A549 (cell line): ENCODE results near the gene MBD3. TPM values are rescaled to one million over a fixed set of nuclear protein-coding genes. Genes with fewer than 3 reads are reported as not detected.
A peak's percentile ranks its signal among the peaks of the same experiment; 100 is the strongest.

Source experiments
- ATAC-seq, 2 experiments: fragments of 200-7000 bp in 1 of 2; fragments of >200 bp in 1 of 2; cut with Nextera tagmentation in 1 of 2; cut with Tn5 transposase in 1 of 2; 3 replicates each; pipeline versions ENCODE4 v1.8.0 to v1.9.1; 2018 to 2020; ENCODE audit warnings: mild to moderate bottlenecking in 1 of 2, moderate library complexity in 1 of 2
- CTCF ChIA-PET: fragments of 300-600 bp; sonication (Branson Sonifier 250); formaldehyde crosslinking; extraction: SDS; loops from one replicate; lab custom pipeline; 2021; ENCODE audit warnings: antibody characterized with exemption, inconsistent platforms; lab: Yijun Ruan, JAX
- POLR2A ChIA-PET: fragments of 350-600 bp; formaldehyde crosslinking; extraction: SDS; loops from one replicate; lab custom pipeline; 2021; ENCODE audit warnings: antibody characterized with exemption, inconsistent platforms; lab: Yijun Ruan, JAX
- DNase-seq, 2 experiments: peaks; one replicate each; pipeline versions ENCODE4 v3.0.0 to v3.0.0-alpha.2; 2011 to 2016; ENCODE audit warnings: low read depth in 1 of 2, low spot score in 1 of 2
- FAIRE-seq: peaks from 2 replicates; lab custom pipeline; 2011; peaks lifted over from hg19 to GRCh38; lab: Jason Lieb, UNC
- H3K27ac ChIP-seq, 2 experiments: fragments of >200 bp; sonication (Bioruptor Twin); formaldehyde crosslinking; 3 replicates each; pipeline ENCODE4 v1.5.1; 2016 to 2017
- H3K4me1 ChIP-seq: fragments of >200 bp; sonication (Bioruptor Twin); formaldehyde crosslinking; 3 replicates; pipeline ENCODE4 v1.6.1; 2016
- H3K4me2 ChIP-seq: fragments of >200 bp; sonication (Bioruptor Twin); formaldehyde crosslinking; 3 replicates; pipeline ENCODE4 v1.6.1; 2016
- H3K4me3 ChIP-seq: fragments of >200 bp; sonication (Bioruptor Twin); formaldehyde crosslinking; 3 replicates; pipeline ENCODE4 v1.5.1; 2016
- H3K9me3 ChIP-seq: fragments of >200 bp; sonication (Bioruptor Twin); formaldehyde crosslinking; 3 replicates; pipeline ENCODE4 v1.6.1; 2016
- CEBPB ChIP-seq, 2 experiments: fragments of >200 bp in 1 of 2; sonication (Bioruptor Twin) in 1 of 2; formaldehyde crosslinking in 1 of 2; IDR thresholded peaks; 2 replicates each; pipeline ENCODE4 v1.6.1; 2012 to 2016
- CHD2 ChIP-seq: fragments of 150-350 bp; IDR thresholded peaks from 2 replicates; pipeline ENCODE4 v1.6.1; 2014; ENCODE audit warnings: low read length; ENCODE audit not compliant: partially characterized antibody
- EHF ChIP-seq: fragments of 250-450 bp; sonication (Bioruptor Pico); IDR thresholded peaks from 2 replicates; pipeline ENCODE4 v1.5.0; 2020; ENCODE audit warnings: mild to moderate bottlenecking
- EHMT2 ChIP-seq: fragments of 200-600 bp; sonication (generic); IDR thresholded peaks from 2 replicates; pipeline ENCODE4 v1.6.1; 2016; ENCODE audit warnings: antibody characterized with exemption, low read depth, mild to moderate bottlenecking, moderate library complexity
- ESRRA ChIP-seq: fragments of 150-350 bp; IDR thresholded peaks from 2 replicates; pipeline ENCODE4 v1.6.1; 2014; ENCODE audit warnings: mild to moderate bottlenecking, low read length, borderline replicate concordance
- FOSB ChIP-seq: fragments of 250-450 bp; sonication (Bioruptor Pico); IDR thresholded peaks from 2 replicates; pipeline ENCODE4 v1.5.0; 2020; ENCODE audit warnings: mild to moderate bottlenecking, moderate library complexity
- FOXS1 ChIP-seq: fragments of 250-450 bp; sonication (Bioruptor Pico); IDR thresholded peaks from 2 replicates; pipeline ENCODE4 v1.5.0; 2020; ENCODE audit warnings: mild to moderate bottlenecking, moderate library complexity
- GATA3 ChIP-seq: IDR thresholded peaks from 2 replicates; pipeline ENCODE4 v1.6.1; 2012; ENCODE audit warnings: borderline replicate concordance
- HEYL ChIP-seq: fragments of 250-450 bp; sonication (Bioruptor Pico); IDR thresholded peaks from 2 replicates; pipeline ENCODE4 v1.8.0; 2021; ENCODE audit warnings: mild to moderate bottlenecking, moderate library complexity
- HOXA7 ChIP-seq: fragments of 250-450 bp; sonication (Bioruptor Pico); IDR thresholded peaks from 2 replicates; pipeline ENCODE4 v1.5.0; 2020; ENCODE audit warnings: mild to moderate bottlenecking, moderate library complexity
- HOXB13 ChIP-seq: fragments of 250-450 bp; sonication (Bioruptor Pico); IDR thresholded peaks from 2 replicates; pipeline ENCODE4 v1.5.0; 2020; ENCODE audit warnings: low read depth, mild to moderate bottlenecking, moderate library complexity
- HOXB5 ChIP-seq: fragments of 250-450 bp; sonication (Bioruptor Pico); IDR thresholded peaks from 2 replicates; pipeline ENCODE4 v1.5.0; 2020; ENCODE audit warnings: mild to moderate bottlenecking, moderate library complexity
- JUNB ChIP-seq: fragments of >200 bp; sonication (Bioruptor Twin); formaldehyde crosslinking; IDR thresholded peaks from 2 replicates; pipeline ENCODE4 v1.6.1; 2016
- KDM5A ChIP-seq: fragments of 200-600 bp; sonication (generic); IDR thresholded peaks from 2 replicates; pipeline ENCODE4 v1.6.1; 2016; ENCODE audit warnings: antibody characterized with exemption, mild to moderate bottlenecking
- MAFK ChIP-seq: fragments of 450-650 bp; IDR thresholded peaks from 2 replicates; pipeline ENCODE4 v1.6.1; 2014; ENCODE audit not compliant: partially characterized antibody
- NFE2L2 ChIP-seq: fragments of 150-350 bp; conservative IDR thresholded peaks from 2 replicates; pipeline ENCODE4 v1.6.1; 2014; ENCODE audit warnings: low read length
- NPAS2 ChIP-seq: fragments of 250-450 bp; sonication (Bioruptor Pico); IDR thresholded peaks from 2 replicates; pipeline ENCODE4 v1.8.0; 2022; ENCODE audit warnings: mild to moderate bottlenecking, moderate library complexity, borderline replicate concordance
- RAD21 ChIP-seq, 2 experiments: fragments of >200 bp in 1 of 2; sonication (Bioruptor Twin) in 1 of 2; formaldehyde crosslinking in 1 of 2; IDR thresholded peaks in 1 of 2; conservative IDR thresholded peaks in 1 of 2; 2 replicates in 1 of 2; 3 replicates in 1 of 2; pipeline ENCODE4 v1.6.1; 2012 to 2018; ENCODE audit warnings: inconsistent platforms in 1 of 2
- RARB ChIP-seq: fragments of 250-450 bp; sonication (Bioruptor Pico); IDR thresholded peaks from 2 replicates; pipeline ENCODE4 v1.8.0; 2021; ENCODE audit warnings: mild to moderate bottlenecking, moderate library complexity
- RCOR1 ChIP-seq: fragments of 150-350 bp; IDR thresholded peaks from 2 replicates; pipeline ENCODE4 v1.6.1; 2014; ENCODE audit warnings: antibody characterized with exemption, low read length, low read depth
- RNF2 ChIP-seq: fragments of 200-600 bp; sonication (generic); IDR thresholded peaks from 2 replicates; pipeline ENCODE4 v1.6.1; 2016; ENCODE audit warnings: low read depth, mild to moderate bottlenecking, antibody characterized with exemption, moderate library complexity, borderline replicate concordance
- SREBF2 ChIP-seq: fragments of 450-650 bp; IDR thresholded peaks from 2 replicates; pipeline ENCODE4 v1.6.1; 2014; ENCODE audit warnings: mild to moderate bottlenecking, moderate library complexity
- TP53 ChIP-seq: fragments of 250-450 bp; sonication (Bioruptor Pico); IDR thresholded peaks from 2 replicates; pipeline ENCODE4 v1.5.0; 2021; ENCODE audit warnings: mild to moderate bottlenecking, moderate library complexity
- WGBS: methylation state at CpG from one replicate; pipeline ENCODE4 v1.1.6; 2017; ENCODE audit errors: missing lambda C conversion rate; 5-methylcytosine and 5-hydroxymethylcytosine counted together
- polyA plus RNA-seq, 4 experiments: library from polyadenylated mRNA; depleted of rRNA in 3 of 4; stranded (reverse); fragments of >200 nt; fragmentation: RNase III in 1 of 4; extraction: RNeasy Plus Mini Kit Qiagen cat#74134 plus additional on column Dnase treatment in 1 of 4; gene quantifications; 2 replicates in 3 of 4; 3 replicates in 1 of 4; pipeline ENCODE4 v1.2.3, GENCODE V29; 2011 to 2017
- TF ChIP-seq, protein P1 (sequence below): IDR thresholded peaks from 2 replicates; pipeline ENCODE4 v1.6.1; 2012
- TF ChIP-seq, protein P2 (sequence below): fragments of >200 bp; sonication (Bioruptor Twin); formaldehyde crosslinking; IDR thresholded peaks from 3 replicates; pipeline ENCODE4 v1.5.1; 2016
- TF ChIP-seq, protein P3 (sequence below): fragments of >200 bp; sonication (Bioruptor Twin); formaldehyde crosslinking; IDR thresholded peaks from 2 replicates; pipeline ENCODE4 v1.6.1; 2016
- TF ChIP-seq, protein P4 (sequence below): fragments of 150-350 bp; IDR thresholded peaks from 2 replicates; pipeline ENCODE4 v1.6.1; 2014; ENCODE audit warnings: low read depth, mild to moderate bottlenecking, low read length

MBD3 gene
- polyA plus RNA-seq, 2 of the 4 experiments (the other 2 are of a cell fraction): 22.7 to 41.4 TPM

DNA sequence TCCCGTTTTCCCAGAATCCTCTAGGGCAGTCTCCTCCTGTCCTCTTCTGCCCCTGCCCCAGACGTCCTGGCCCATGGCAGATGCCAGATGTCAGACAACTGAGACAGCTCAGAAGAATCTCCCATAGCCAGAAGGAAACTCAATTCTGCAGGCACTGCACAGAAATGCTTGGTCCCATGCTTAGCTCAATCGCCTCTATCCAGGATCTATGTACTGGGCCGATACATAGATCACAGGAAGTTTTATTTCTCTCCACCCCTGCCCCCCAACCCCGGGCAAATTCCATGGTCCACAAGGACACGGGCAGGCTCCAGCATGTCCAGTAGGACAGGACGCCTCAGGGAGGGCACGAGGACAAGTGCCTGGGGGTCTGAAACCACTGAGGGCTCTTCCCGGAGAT is 4.8 kb downstream of the MBD3 start:
- H3K9me3 ChIP-seq: no peaks in the 10 kb centered on the region
- FAIRE-seq (no peak), DNase-seq (no peak), ATAC-seq (no peak)
- ChIA-PET CTCF (interaction anchor here (1.0 to 1.9 kb wide), 3 partner anchors 9 to 206 kb away, joined by 3 to 9 read pairs (median 3); no protein-coding TSS in a partner anchor), POLR2A (interaction anchor here (0.7 to 0.9 kb wide), 2 partner anchors 11 to 19 kb away, joined by 3 read pairs; no protein-coding TSS in a partner anchor)
- H3K4me2 ChIP-seq: no peak overlapping the region
- H3K27ac ChIP-seq: 0 out of 6 replicates have a peak overlapping the region, but pooled peaks of 1 of the 2 experiments have one; percentile 12
- no peak overlapping the region for H3K4me3 ChIP-seq
- no peak for TF ChIP-seq RAD21 (conservative IDR thresholded peaks at IDR 0.05 in 1 of 2, IDR thresholded peaks at IDR 0.05 in 1 of 2)
- TF ChIP-seq, protein P1, sequence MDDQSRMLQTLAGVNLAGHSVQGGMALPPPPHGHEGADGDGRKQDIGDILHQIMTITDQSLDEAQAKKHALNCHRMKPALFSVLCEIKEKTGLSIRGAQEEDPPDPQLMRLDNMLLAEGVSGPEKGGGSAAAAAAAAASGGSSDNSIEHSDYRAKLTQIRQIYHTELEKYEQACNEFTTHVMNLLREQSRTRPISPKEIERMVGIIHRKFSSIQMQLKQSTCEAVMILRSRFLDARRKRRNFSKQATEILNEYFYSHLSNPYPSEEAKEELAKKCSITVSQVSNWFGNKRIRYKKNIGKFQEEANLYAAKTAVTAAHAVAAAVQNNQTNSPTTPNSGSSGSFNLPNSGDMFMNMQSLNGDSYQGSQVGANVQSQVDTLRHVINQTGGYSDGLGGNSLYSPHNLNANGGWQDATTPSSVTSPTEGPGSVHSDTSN: no peak
- no peak for TF ChIP-seq FOXS1 (CRISPR knock-in tag)
- TF ChIP-seq ESRRA: no peak
- no peak for TF ChIP-seq CEBPB (IDR thresholded peaks at IDR 0.05)
- TF ChIP-seq MAFK: no peak
- TF ChIP-seq GATA3: no peak
- TF ChIP-seq NPAS2 (CRISPR knock-in tag): no peak
- TF ChIP-seq SREBF2: no peak
- TF ChIP-seq, protein P2, sequence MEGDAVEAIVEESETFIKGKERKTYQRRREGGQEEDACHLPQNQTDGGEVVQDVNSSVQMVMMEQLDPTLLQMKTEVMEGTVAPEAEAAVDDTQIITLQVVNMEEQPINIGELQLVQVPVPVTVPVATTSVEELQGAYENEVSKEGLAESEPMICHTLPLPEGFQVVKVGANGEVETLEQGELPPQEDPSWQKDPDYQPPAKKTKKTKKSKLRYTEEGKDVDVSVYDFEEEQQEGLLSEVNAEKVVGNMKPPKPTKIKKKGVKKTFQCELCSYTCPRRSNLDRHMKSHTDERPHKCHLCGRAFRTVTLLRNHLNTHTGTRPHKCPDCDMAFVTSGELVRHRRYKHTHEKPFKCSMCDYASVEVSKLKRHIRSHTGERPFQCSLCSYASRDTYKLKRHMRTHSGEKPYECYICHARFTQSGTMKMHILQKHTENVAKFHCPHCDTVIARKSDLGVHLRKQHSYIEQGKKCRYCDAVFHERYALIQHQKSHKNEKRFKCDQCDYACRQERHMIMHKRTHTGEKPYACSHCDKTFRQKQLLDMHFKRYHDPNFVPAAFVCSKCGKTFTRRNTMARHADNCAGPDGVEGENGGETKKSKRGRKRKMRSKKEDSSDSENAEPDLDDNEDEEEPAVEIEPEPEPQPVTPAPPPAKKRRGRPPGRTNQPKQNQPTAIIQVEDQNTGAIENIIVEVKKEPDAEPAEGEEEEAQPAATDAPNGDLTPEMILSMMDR: no peak
- TF ChIP-seq RCOR1: no peak
- no peak for TF ChIP-seq HOXB5 (CRISPR knock-in tag)
- 87% methylated on average over 9 of the region's 9 CpGs for WGBS
- peaks cover 21% of the 10 kb centered on the region for H3K4me1 ChIP-seq

DNA sequence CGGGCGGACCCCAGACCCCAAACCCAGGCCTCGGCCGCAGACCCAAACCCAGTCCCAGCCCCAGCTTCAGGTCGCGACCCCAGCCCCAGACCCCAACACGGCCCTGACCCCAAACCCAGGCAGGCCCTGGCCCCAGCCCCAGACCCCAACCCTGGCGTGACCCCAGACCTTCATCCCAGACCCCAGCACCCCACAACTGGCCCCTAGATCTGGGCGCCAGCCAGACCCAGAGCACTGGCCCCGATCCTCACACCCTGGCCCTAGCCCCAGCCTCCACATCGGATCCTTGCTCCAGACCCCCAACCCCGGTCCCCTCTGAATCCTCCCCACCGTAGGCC is 7.5 kb downstream of the MBD3 start:
- no CpG with 5 or more reads among the region's 13 CpGs for WGBS
- ATAC-seq (no peak), FAIRE-seq (no peak), DNase-seq (no peak)
- Histone ChIP-seq H3K4me3 (no peak overlapping the region), H3K9me3 (no peaks in the 10 kb centered on the region), H3K4me2 (no peak overlapping the region), H3K27ac (no peak overlapping the region), H3K4me1 (peaks cover 14% of the 10 kb centered on the region)
- ChIA-PET CTCF (interaction anchor here (1.1 kb wide), 1 partner anchor 39 kb away, joined by 3 read pairs; no protein-coding TSS in a partner anchor), POLR2A (no interaction called here)
- TF ChIP-seq ESRRA: no peak
- no peak for TF ChIP-seq HOXB5 (CRISPR knock-in tag)
- no peak for TF ChIP-seq FOSB
- TF ChIP-seq CHD2: no peak
- TF ChIP-seq EHMT2: no peak
- TF ChIP-seq KDM5A: no peak
- TF ChIP-seq GATA3: no peak
- no peak for TF ChIP-seq EHF (CRISPR knock-in tag)
- no peak for TF ChIP-seq NFE2L2
- TF ChIP-seq JUNB: no peak
- TF ChIP-seq SREBF2: no peak
- no peak for TF ChIP-seq FOXS1 (CRISPR knock-in tag)
- TF ChIP-seq RARB (CRISPR knock-in tag): no peak
- no peak for TF ChIP-seq TP53 (CRISPR knock-in tag)

DNA sequence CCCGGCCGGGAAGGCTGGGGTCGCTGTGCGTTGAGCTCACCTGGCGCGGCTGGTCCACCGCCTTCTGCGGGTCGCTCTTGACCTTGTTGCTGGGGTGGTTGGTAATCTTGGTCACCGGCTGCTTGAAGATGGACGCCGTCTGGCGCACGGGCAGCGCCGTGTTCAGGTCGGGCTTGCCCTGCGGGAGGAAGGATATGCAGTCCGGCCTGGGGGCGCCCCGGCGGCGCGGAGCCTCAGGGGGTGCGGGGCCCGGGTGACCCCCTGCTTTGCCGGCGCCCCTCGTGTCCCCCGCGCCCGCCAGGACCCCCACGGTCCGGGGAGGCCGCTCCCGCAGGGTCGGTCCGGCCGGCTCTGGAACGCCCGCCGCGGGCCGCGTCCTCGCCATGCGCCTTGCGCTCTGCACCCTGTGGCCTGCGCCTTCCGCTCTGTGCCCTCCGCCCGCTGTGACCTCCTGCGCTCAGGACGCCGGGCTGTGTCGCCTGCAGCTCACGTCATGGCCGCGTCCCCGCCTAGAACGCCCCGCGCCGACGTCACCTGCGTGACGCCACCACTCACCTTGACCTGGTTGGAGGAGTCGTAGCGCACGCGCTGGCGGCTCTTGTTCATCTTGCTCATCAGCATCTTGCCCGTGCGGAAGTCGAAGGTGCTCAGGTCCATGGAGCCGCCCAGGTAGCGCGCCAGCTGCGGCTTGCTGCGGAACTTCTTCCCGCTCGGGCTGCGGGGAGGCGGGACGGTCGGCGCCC is 8.0 kb downstream of the MBD3 start:
- Histone ChIP-seq H3K9me3 (no peaks in the 10 kb centered on the region), H3K4me1 (peaks cover 8% of the 10 kb centered on the region; the same call in 1 of the 3 replicates), H3K4me2 (no peak overlapping the region), H3K27ac (no peak overlapping the region), H3K4me3 (no peak overlapping the region)
- FAIRE-seq (no peak), DNase-seq (no peak), ATAC-seq (0 out of 6 replicates have a peak, but pooled peaks of 1 of the 2 experiments have one; percentile 19)
- 96% methylated on average over 65 of the region's 87 CpGs for WGBS
- POLR2A ChIA-PET: no interaction called here
- CTCF ChIA-PET: interaction anchor here (1.1 kb wide), 1 partner anchor 39 kb away, joined by 3 read pairs; no protein-coding TSS in a partner anchor
- no peak for TF ChIP-seq HEYL (CRISPR knock-in tag)
- TF ChIP-seq RNF2: no peak
- TF ChIP-seq, protein P3, sequence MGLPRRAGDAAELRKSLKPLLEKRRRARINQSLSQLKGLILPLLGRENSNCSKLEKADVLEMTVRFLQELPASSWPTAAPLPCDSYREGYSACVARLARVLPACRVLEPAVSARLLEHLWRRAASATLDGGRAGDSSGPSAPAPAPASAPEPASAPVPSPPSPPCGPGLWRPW: no peak
- TF ChIP-seq CEBPB (IDR thresholded peaks at IDR 0.05): no peak
- TF ChIP-seq HOXA7 (CRISPR knock-in tag): no peak
- TF ChIP-seq HOXB13 (CRISPR knock-in tag): no peak
- no peak for TF ChIP-seq RCOR1
- no peak for TF ChIP-seq MAFK
- no peak for TF ChIP-seq RARB (CRISPR knock-in tag)
- TF ChIP-seq, protein P4, sequence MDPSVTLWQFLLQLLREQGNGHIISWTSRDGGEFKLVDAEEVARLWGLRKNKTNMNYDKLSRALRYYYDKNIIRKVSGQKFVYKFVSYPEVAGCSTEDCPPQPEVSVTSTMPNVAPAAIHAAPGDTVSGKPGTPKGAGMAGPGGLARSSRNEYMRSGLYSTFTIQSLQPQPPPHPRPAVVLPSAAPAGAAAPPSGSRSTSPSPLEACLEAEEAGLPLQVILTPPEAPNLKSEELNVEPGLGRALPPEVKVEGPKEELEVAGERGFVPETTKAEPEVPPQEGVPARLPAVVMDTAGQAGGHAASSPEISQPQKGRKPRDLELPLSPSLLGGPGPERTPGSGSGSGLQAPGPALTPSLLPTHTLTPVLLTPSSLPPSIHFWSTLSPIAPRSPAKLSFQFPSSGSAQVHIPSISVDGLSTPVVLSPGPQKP: no peak
- no peak for TF ChIP-seq CHD2
- no peak for TF ChIP-seq HOXB5 (CRISPR knock-in tag)
